Fibroblast of lung (primary cell): ENCODE measurements around the gene DDX53.

Source experiments
- CTCF ChIP-seq, 2 donors: IDR thresholded peaks in 1 of 2; conservative IDR thresholded peaks in 1 of 2; 1 replicate in 1 of 2; 2 replicates in 1 of 2; pipeline ENCODE4 v1.5.1; 2011 to 2012; ENCODE audit warnings: low read length in 2 of 2, control low read depth in 1 of 2, inconsistent platforms in 1 of 2, low read depth in 1 of 2, mild to moderate bottlenecking in 1 of 2
- EZH2 ChIP-seq: IDR thresholded peaks from 2 replicates; pipeline ENCODE4 v1.5.1; 2012; ENCODE audit warnings: low read length, control low read depth, mild to moderate bottlenecking; ENCODE audit errors: missing control alignments

- TF ChIP-seq CTCF (conservative IDR thresholded peaks at IDR 0.05 in 1 of 2, IDR thresholded peaks at IDR 0.05 in 1 of 2; ENCODE audit: low read depth in 1 of 2, low read length in 2 of 2) (no peak), EZH2 (no peak)
Measured at GRCh38 chrX:22974616-22975015, 25.1 kb upstream of the DDX53 start.
